A549 (cell line): ENCODE results near the gene LRRC8E.

ENCODE experiments used
- CHD2 ChIP-seq: fragments of 150-350 bp; IDR thresholded peaks from 2 replicates; pipeline ENCODE4 v1.6.1; 2014; ENCODE audit warnings: low read length; ENCODE audit not compliant: partially characterized antibody
- MAZ ChIP-seq: fragments of 150-350 bp; IDR thresholded peaks from 2 replicates; pipeline ENCODE4 v1.6.1; 2014; ENCODE audit warnings: antibody characterized with exemption, low read depth, low read length, borderline replicate concordance
- POLR2A ChIP-seq: IDR thresholded peaks from 2 replicates; pipeline ENCODE4 v1.6.1; 2012; ENCODE audit warnings: mild to moderate bottlenecking, low read length
- TF ChIP-seq, protein P1 (sequence below): fragments of >200 bp; sonication (Bioruptor Twin); formaldehyde crosslinking; IDR thresholded peaks from 3 replicates; pipeline ENCODE4 v1.5.1; 2016
- TF ChIP-seq, protein P2 (sequence below): IDR thresholded peaks from 2 replicates; pipeline ENCODE4 v1.6.1; 2012
- TF ChIP-seq, protein P3 (sequence below): fragments of 200-600 bp; sonication (generic); IDR thresholded peaks from 2 replicates; pipeline ENCODE4 v1.6.1; 2016; ENCODE audit warnings: antibody characterized with exemption, mild to moderate bottlenecking, moderate library complexity

DNA sequence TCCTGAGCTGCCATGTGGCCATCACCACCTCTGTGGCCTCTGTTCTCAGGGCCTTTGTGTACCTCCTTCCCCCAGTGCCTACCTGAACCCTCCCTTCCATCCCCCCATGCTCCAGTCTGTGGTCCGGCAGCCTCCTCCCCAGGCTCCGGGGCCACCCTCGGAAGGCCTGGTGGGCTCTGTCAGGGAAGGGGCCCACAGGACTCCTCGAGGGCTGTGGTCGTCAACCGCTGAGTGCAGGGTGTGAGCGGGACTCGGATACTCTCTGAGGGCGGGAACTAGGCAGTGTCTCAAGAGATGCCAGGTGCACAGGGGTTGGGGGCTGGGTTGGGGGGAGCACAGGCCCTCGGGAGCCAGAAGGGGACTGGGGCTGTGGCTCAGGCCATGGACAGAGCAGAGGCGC, 19.2 kb downstream of the LRRC8E start:
- TF ChIP-seq, protein P1, sequence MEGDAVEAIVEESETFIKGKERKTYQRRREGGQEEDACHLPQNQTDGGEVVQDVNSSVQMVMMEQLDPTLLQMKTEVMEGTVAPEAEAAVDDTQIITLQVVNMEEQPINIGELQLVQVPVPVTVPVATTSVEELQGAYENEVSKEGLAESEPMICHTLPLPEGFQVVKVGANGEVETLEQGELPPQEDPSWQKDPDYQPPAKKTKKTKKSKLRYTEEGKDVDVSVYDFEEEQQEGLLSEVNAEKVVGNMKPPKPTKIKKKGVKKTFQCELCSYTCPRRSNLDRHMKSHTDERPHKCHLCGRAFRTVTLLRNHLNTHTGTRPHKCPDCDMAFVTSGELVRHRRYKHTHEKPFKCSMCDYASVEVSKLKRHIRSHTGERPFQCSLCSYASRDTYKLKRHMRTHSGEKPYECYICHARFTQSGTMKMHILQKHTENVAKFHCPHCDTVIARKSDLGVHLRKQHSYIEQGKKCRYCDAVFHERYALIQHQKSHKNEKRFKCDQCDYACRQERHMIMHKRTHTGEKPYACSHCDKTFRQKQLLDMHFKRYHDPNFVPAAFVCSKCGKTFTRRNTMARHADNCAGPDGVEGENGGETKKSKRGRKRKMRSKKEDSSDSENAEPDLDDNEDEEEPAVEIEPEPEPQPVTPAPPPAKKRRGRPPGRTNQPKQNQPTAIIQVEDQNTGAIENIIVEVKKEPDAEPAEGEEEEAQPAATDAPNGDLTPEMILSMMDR, result no peak
- TF ChIP-seq, protein P2, sequence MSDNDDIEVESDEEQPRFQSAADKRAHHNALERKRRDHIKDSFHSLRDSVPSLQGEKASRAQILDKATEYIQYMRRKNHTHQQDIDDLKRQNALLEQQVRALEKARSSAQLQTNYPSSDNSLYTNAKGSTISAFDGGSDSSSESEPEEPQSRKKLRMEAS, result no peak
- TF ChIP-seq POLR2A (no peak), CHD2 (no peak), MAZ (no peak)
- TF ChIP-seq, protein P3, sequence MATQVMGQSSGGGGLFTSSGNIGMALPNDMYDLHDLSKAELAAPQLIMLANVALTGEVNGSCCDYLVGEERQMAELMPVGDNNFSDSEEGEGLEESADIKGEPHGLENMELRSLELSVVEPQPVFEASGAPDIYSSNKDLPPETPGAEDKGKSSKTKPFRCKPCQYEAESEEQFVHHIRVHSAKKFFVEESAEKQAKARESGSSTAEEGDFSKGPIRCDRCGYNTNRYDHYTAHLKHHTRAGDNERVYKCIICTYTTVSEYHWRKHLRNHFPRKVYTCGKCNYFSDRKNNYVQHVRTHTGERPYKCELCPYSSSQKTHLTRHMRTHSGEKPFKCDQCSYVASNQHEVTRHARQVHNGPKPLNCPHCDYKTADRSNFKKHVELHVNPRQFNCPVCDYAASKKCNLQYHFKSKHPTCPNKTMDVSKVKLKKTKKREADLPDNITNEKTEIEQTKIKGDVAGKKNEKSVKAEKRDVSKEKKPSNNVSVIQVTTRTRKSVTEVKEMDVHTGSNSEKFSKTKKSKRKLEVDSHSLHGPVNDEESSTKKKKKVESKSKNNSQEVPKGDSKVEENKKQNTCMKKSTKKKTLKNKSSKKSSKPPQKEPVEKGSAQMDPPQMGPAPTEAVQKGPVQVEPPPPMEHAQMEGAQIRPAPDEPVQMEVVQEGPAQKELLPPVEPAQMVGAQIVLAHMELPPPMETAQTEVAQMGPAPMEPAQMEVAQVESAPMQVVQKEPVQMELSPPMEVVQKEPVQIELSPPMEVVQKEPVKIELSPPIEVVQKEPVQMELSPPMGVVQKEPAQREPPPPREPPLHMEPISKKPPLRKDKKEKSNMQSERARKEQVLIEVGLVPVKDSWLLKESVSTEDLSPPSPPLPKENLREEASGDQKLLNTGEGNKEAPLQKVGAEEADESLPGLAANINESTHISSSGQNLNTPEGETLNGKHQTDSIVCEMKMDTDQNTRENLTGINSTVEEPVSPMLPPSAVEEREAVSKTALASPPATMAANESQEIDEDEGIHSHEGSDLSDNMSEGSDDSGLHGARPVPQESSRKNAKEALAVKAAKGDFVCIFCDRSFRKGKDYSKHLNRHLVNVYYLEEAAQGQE, result no peak
